H1 (cell line): ENCODE results near the gene CACNA2D4. TPM values are rescaled to one million over a fixed set of nuclear protein-coding genes. Genes with fewer than 3 reads are reported as not detected.
A peak's percentile ranks its signal among the peaks of the same experiment; 100 is the strongest.

Experiments used
- CTCF ChIA-PET: fragments of 300-600 bp; sonication (Branson Sonifier 250); formaldehyde crosslinking; loops from one replicate; lab custom pipeline; 2021; ENCODE audit not compliant: partially characterized antibody; lab: Charles Lee
- POLR2A ChIA-PET: fragments of 300-600 bp; sonication (Branson Sonifier 250); formaldehyde crosslinking; loops from one replicate; lab custom pipeline; 2021; ENCODE audit warnings: inconsistent platforms; ENCODE audit not compliant: partially characterized antibody; lab: Charles Lee
- DNase-seq, 2 experiments: peaks; one replicate each; pipeline versions ENCODE4 v3.0.0 to v3.0.0-alpha.2; 2010 to 2022; ENCODE audit warnings: low spot score in 2 of 2, low read depth in 1 of 2, mixed read lengths in 1 of 2
- FAIRE-seq: peaks from 2 replicates; lab custom pipeline; 2011; peaks lifted over from hg19 to GRCh38; lab: Jason Lieb, UNC
- H2AFZ ChIP-seq: 2 replicates; pipeline ENCODE4 v1.8.1; 2012; ENCODE audit warnings: low read length, inconsistent platforms
- H2AK5ac ChIP-seq: 2 replicates; pipeline ENCODE4 v1.6.1; 2013; ENCODE audit warnings: low read depth, low read length
- H2BK120ac ChIP-seq: replicated peaks from 2 replicates; pipeline ENCODE3; 2013; ENCODE audit warnings: low read depth, low read length, inconsistent platforms
- H2BK12ac ChIP-seq: 2 replicates; pipeline ENCODE4 v1.6.1; 2013; ENCODE audit warnings: low read depth, low read length
- H2BK15ac ChIP-seq: 2 replicates; pipeline ENCODE4 v1.6.1; 2013; ENCODE audit warnings: low read length
- H2BK20ac ChIP-seq: 2 replicates; pipeline ENCODE4 v1.6.1; 2013; ENCODE audit warnings: low read length
- H2BK5ac ChIP-seq: 2 replicates; pipeline ENCODE4 v1.6.1; 2013; ENCODE audit warnings: low read depth, low read length
- H3K14ac ChIP-seq: 2 replicates; pipeline ENCODE4 v1.6.1; 2013; ENCODE audit warnings: inconsistent platforms; ENCODE audit not compliant: insufficient read length
- H3K18ac ChIP-seq: 2 replicates; pipeline ENCODE4 v1.6.1; 2013; ENCODE audit warnings: low read length; ENCODE audit errors: extremely low read depth
- H3K23ac ChIP-seq: 2 replicates; pipeline ENCODE4 v1.6.1; 2013; ENCODE audit warnings: inconsistent platforms; ENCODE audit not compliant: insufficient read length
- H3K23me2 ChIP-seq: 2 replicates; pipeline ENCODE4 v1.6.1; 2013; ENCODE audit warnings: low read depth, low read length
- H3K27ac ChIP-seq: 2 replicates; pipeline ENCODE4 v1.6.1; 2011; ENCODE audit warnings: low read depth, low read length, inconsistent platforms
- H3K27me3 ChIP-seq, 4 experiments: replicated peaks in 1 of 4; 1 replicate in 1 of 4; 2 replicates in 3 of 4; pipeline versions ENCODE4 v1.6.1 to v1.8.1; 2011 to 2013; ENCODE audit warnings: low read length in 3 of 4, mild to moderate bottlenecking in 3 of 4, inconsistent platforms in 2 of 4, mixed read lengths in 2 of 4, moderate library complexity in 1 of 4; ENCODE audit not compliant: control insufficient read depth in 3 of 4, insufficient read depth in 3 of 4; ENCODE audit errors: extremely low read depth in 1 of 4
- H3K36me3 ChIP-seq, 4 experiments: 2 replicates each; pipeline versions ENCODE4 v1.6.1 to v1.8.1; 2011 to 2013; ENCODE audit warnings: mild to moderate bottlenecking in 4 of 4, low read length in 3 of 4, moderate library complexity in 2 of 4, control low read depth in 1 of 4, inconsistent platforms in 1 of 4; ENCODE audit not compliant: insufficient read depth in 4 of 4, control insufficient read depth in 2 of 4
- H3K4ac ChIP-seq: replicated peaks from 2 replicates; pipeline ENCODE3; 2013; ENCODE audit warnings: low read length, low read depth, mixed read lengths, inconsistent platforms; ENCODE audit not compliant: insufficient read length
- H3K4me1 ChIP-seq, 4 experiments: replicated peaks in 1 of 4; 1 replicate in 1 of 4; 2 replicates in 3 of 4; pipeline versions ENCODE4 v1.6.1 to v1.8.1; 2011 to 2013; ENCODE audit warnings: low read length in 3 of 4, inconsistent platforms in 2 of 4, mixed read lengths in 1 of 4; ENCODE audit not compliant: insufficient read depth in 4 of 4, control insufficient read depth in 3 of 4
- H3K4me2 ChIP-seq, 2 experiments: 2 replicates each; pipeline versions ENCODE4 v1.6.1 to v1.8.1; 2011 to 2013; ENCODE audit warnings: low read depth in 2 of 2, low read length in 2 of 2, control low read depth in 1 of 2, inconsistent platforms in 1 of 2, mild to moderate bottlenecking in 1 of 2; ENCODE audit not compliant: insufficient read depth in 1 of 2
- H3K4me3 ChIP-seq, 4 experiments: fragments of 200-600, 300-600 bp in 1 of 4; sonication (generic), shearing (Covaris generic), sonication (Bioruptor Twin) in 1 of 4; 2 replicates each; pipeline versions ENCODE4 v1.5.1 to v1.8.1; 2011 to 2016; ENCODE audit warnings: low read length in 4 of 4, low read depth in 3 of 4, control low read depth in 2 of 4, inconsistent platforms in 2 of 4, mild to moderate bottlenecking in 2 of 4, mixed read lengths in 1 of 4, moderate library complexity in 1 of 4; ENCODE audit not compliant: insufficient read depth in 2 of 4; ENCODE audit errors: extremely low read depth in 1 of 4
- H3K56ac ChIP-seq: replicated peaks from 2 replicates; pipeline ENCODE3; 2013; ENCODE audit warnings: low read depth, mild to moderate bottlenecking, mixed read lengths, low read length, inconsistent platforms; ENCODE audit not compliant: insufficient read length
- H3K79me1 ChIP-seq: 2 replicates; pipeline ENCODE4 v1.6.1; 2013; ENCODE audit warnings: low read depth, low read length, control low read depth
- H3K79me2 ChIP-seq, 2 experiments: 2 replicates each; pipeline versions ENCODE4 v1.6.1 to v1.8.1; 2012 to 2013; ENCODE audit warnings: low read length in 2 of 2, mild to moderate bottlenecking in 2 of 2, inconsistent platforms in 1 of 2; ENCODE audit not compliant: insufficient read depth in 2 of 2, control insufficient read depth in 1 of 2
- H3K9ac ChIP-seq, 4 experiments: replicated peaks in 1 of 4; 1 replicate in 1 of 4; 2 replicates in 3 of 4; pipeline versions ENCODE4 v1.6.1 to v1.8.1; 2011 to 2013; ENCODE audit warnings: low read depth in 3 of 4, low read length in 3 of 4, control low read depth in 2 of 4, mild to moderate bottlenecking in 2 of 4, moderate library complexity in 2 of 4, inconsistent platforms in 1 of 4; ENCODE audit errors: extremely low read depth in 1 of 4
- H3K9me3 ChIP-seq, 2 experiments: 2 replicates each; pipeline versions ENCODE4 v1.6.1 to v1.8.1; 2012 to 2013; ENCODE audit warnings: mild to moderate bottlenecking in 2 of 2, moderate library complexity in 2 of 2, control low read depth in 1 of 2, inconsistent platforms in 1 of 2, low read depth in 1 of 2, low read length in 1 of 2, mixed read lengths in 1 of 2; ENCODE audit not compliant: insufficient read depth in 2 of 2
- H4K20me1 ChIP-seq, 2 experiments: replicated peaks in 1 of 2; 2 replicates each; pipeline versions ENCODE3 to v1.8.1; 2011 to 2013; ENCODE audit warnings: inconsistent platforms in 2 of 2, low read length in 2 of 2, mild to moderate bottlenecking in 1 of 2; ENCODE audit not compliant: insufficient read depth in 2 of 2, control insufficient read depth in 1 of 2
- H4K5ac ChIP-seq: 2 replicates; pipeline ENCODE4 v1.6.1; 2013; ENCODE audit warnings: low read length, low read depth, mixed read lengths, inconsistent platforms; ENCODE audit not compliant: insufficient read length
- H4K8ac ChIP-seq: 2 replicates; pipeline ENCODE4 v1.8.0; 2013; ENCODE audit warnings: mild to moderate bottlenecking, moderate library complexity, low read length, inconsistent platforms; ENCODE audit not compliant: insufficient read depth; ENCODE audit errors: extremely low read depth
- H4K91ac ChIP-seq: replicated peaks from 2 replicates; pipeline ENCODE3; 2013; ENCODE audit warnings: low read length, mixed read lengths, inconsistent platforms; ENCODE audit not compliant: insufficient read length
- CEBPB ChIP-seq: IDR thresholded peaks from 2 replicates; pipeline ENCODE4 v1.6.1; 2012; ENCODE audit warnings: low read depth, low read length
- WGBS, 2 experiments: shearing (Covaris generic) in 1 of 2; methylation state at CpG; one replicate each; pipeline versions ENCODE4 v1.1.6 to v1.1.7; 2013 to 2015; ENCODE audit warnings: low lambda C conversion rate in 2 of 2, mixed read lengths in 2 of 2, inconsistent platforms in 1 of 2, low coverage in 1 of 2, missing lambda C conversion rate in 1 of 2; ENCODE audit not compliant: insufficient replicate concordance in 2 of 2, insufficient coverage in 1 of 2, insufficient read length in 1 of 2; ENCODE audit errors: extremely low coverage in 1 of 2, missing lambda C conversion rate in 1 of 2; 5-methylcytosine and 5-hydroxymethylcytosine counted together
- polyA plus RNA-seq, 7 experiments: library from polyadenylated mRNA; depleted of rRNA in 3 of 7; stranded (reverse) in 5 of 7; unstranded in 2 of 7; fragments of >200 nt in 5 of 7; fragments of 200-250 nt in 2 of 7; gene quantifications; 1 replicate in 5 of 7; 2 replicates in 1 of 7; 4 replicates in 1 of 7; pipeline versions ENCODE4 v1.2.1 to v1.2.3, GENCODE V29; 2011 to 2013; ENCODE audit warnings: missing spikeins in 2 of 7, mixed read lengths in 2 of 7
- total RNA-seq: library from RNA; stranded (reverse); fragmentation: NEBNext Ultra II Directional; extraction: Animal tissue kit (Norgen Biotek cat#: 25700); gene quantifications from 2 replicates; pipeline ENCODE4 v1.2.1, GENCODE V29; 2021
- TF ChIP-seq, protein P1 (sequence below): IDR thresholded peaks from 2 replicates; pipeline ENCODE4 v1.6.1; 2012; ENCODE audit warnings: inconsistent platforms

CACNA2D4 gene
- total and polyA plus RNA-seq, 2 of the 8 experiments (the other 6 are each of a cell fraction or from before 2014, with no cell fraction given), result 0.44 to 0.88 TPM

DNA sequence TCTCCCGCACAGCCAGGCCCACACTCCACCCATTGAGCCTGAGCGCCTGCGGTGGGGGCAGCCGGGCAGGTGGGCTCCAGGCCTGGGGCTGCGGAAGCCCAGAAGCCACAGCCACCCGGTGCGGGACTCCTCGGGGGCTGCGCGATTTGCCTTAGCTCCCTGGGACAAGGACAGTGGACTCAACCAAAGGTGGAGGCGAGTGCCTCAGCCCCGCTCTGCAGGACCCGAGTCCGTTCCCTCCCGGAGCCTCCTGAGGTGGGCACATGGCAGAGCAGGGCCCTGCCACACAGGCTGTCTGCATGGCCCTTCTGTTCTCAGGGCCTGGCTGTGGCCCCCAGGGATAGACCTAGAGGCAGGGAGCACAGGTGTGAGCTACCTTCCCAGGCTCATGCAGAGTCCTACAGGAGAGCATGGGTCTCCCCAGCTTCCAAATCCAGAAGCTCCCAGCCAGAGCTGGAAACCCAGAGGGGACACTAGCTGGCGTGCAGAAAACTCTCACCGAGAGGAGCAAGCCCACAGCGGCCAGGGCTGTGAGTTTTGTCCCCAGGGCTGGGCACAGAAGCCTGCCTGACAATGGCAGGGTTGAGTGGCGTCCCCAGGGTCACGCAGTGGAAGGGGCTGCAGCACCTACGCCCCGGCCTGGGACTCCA is 120.3 kb downstream of the CACNA2D4 start:
- no peak overlapping the region for H3K4me3 ChIP-seq
- no peak overlapping the region for H2BK20ac ChIP-seq
- H3K36me3 ChIP-seq, result no peaks in the 10 kb centered on the region
- H4K20me1 ChIP-seq, result no peaks in the 10 kb centered on the region
- H3K4me2 ChIP-seq, result no peak overlapping the region; a peak in 1 of 4 replicates
- H2AFZ ChIP-seq, result no peak overlapping the region
- H2AK5ac ChIP-seq, result no peak overlapping the region; the same call in 1 of the 2 replicates
- H2BK12ac ChIP-seq, result 0 out of 2 replicates have a peak overlapping the region, but pooled peaks have one; percentile 27
- H3K4me1 ChIP-seq, result peaks cover 0 to 12% (median 1%) of the 10 kb centered on the region in 4 experiments; a peak in 5 of 7 replicates
- no peak overlapping the region for H3K14ac ChIP-seq
- FAIRE-seq (no peak), DNase-seq (no peak)
- no peak overlapping the region for H2BK5ac ChIP-seq
- peak overlapping the region; percentile 88 for H4K8ac ChIP-seq
- H3K23me2 ChIP-seq, result peaks cover 11% of the 10 kb centered on the region
- CTCF ChIA-PET, result interaction anchor here (0.9 to 14.3 kb wide), 7 partner anchors 10 to 145 kb away, joined by 3 to 188 read pairs (median 4); no protein-coding TSS in a partner anchor
- peaks cover 1 to 11% (median 7%) of the 10 kb centered on the region in 4 experiments; a peak in 6 of 7 replicates for H3K27me3 ChIP-seq
- H3K18ac ChIP-seq, result no peak overlapping the region
- H3K4ac ChIP-seq, result no peak overlapping the region
- no peak overlapping the region for H3K23ac ChIP-seq
- no peak overlapping the region for H2BK15ac ChIP-seq
- TF ChIP-seq, protein P1, sequence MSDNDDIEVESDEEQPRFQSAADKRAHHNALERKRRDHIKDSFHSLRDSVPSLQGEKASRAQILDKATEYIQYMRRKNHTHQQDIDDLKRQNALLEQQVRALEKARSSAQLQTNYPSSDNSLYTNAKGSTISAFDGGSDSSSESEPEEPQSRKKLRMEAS, result peak; percentile 10; the same call in 1 of the 2 replicates
- no peak for TF ChIP-seq CEBPB
- no peaks in the 10 kb centered on the region for H3K79me2 ChIP-seq
- POLR2A ChIA-PET, result interaction anchor here (0.8 to 0.9 kb wide), 2 partner anchors 21 to 26 kb away, joined by 3 read pairs; no protein-coding TSS in a partner anchor
- WGBS, 2 experiments, result 83% methylated on average over 18 of the region's 22 CpGs; no CpG with 5 or more reads in 1 of the 2 experiments
- no peaks in the 10 kb centered on the region for H3K9me3 ChIP-seq
- H3K27ac ChIP-seq, result no peak overlapping the region
- H3K9ac ChIP-seq, result no peak overlapping the region
- H3K79me1 ChIP-seq, result no peaks in the 10 kb centered on the region
- H2BK120ac ChIP-seq, result no peak overlapping the region
- no peak overlapping the region for H3K56ac ChIP-seq
- no peak overlapping the region for H4K91ac ChIP-seq
- H4K5ac ChIP-seq, result no peak overlapping the region
